IPS DF 19.7 (cell line): Measurements from ENCODE around the gene AKT1.

Experiments
- DNase-seq: peaks from one replicate; pipeline ENCODE4 v3.0.0-alpha.2; 2013; ENCODE audit warnings: low read depth, low spot score

AKT1 gene

GRCh38 chr14:104786091-104786586 is 9.4 kb downstream of the AKT1 start:
- no peak for DNase-seq

- DNase-seq: no peak
Observed at GRCh38 chr14:104785708-104786080, 9.9 kb downstream of the AKT1 start.

DNA sequence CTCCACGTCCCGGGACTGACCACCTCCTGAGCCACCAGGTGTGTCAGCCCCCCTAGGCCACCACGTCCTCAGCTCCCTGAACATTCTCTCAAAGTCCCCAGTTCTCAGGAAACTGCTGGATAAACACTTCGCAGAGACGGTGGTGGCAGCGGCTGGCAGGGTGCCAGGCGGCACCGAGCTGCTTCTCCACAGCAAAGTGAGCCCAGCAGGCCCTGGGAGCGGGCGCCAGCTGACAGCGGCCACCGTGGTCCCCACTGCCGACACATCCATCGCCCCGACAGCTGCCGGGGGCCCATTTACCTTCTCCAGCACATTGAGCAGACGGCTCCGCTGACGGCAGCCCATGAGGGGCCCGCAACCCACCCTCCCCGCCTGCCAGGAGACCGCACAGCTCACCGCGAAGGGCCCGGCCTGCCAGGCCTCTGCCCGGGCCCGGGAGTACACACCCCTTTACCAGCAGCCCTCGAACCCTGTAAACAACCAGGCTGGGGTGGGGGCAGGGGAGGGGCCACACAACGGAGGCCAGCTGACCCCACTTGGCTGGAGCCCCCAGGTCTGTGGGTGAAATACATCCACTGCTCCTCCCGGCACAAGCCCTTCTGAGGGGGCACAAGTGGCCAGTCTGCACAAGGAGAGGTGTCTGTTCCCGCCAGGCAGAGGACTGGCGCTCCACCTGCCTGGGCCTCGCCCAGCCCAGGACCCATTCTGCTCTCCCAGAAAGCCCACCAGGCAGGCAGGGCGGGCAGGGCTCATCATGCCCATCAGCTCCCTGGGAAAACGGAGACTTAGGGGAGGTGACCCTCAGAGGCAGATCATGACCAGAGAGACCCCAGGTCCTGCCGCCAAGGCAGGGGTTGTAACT is 10.5 kb downstream of the AKT1 start:
- no peak for DNase-seq

DNA sequence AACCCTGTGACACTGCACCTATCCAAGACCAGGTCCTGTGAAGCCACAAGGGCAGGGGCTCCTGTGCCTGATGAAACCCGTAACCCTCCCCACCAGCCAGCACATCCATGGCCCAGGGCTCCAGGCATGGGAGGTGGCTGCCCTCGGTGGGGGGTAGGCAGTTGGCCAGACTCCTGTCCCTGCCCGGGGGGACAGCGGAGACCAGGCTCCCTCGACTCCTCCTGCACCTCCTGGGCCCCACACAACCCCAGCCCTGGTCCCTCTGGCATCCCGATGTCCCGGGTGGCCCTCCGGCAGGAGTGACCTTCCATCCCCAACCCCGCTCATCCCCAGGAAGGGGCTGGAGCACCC is 11.4 kb downstream of the AKT1 start:
- no peak for DNase-seq

- no peak for DNase-seq
Observed at GRCh38 chr14:104783484-104784217, 11.9 kb downstream of the AKT1 start.

GRCh38 chr14:104782808-104783139 is 12.8 kb downstream of the AKT1 start:
- DNase-seq: no peak

- DNase-seq: no peak
Observed at GRCh38 chr14:104782086-104782807, 13.3 kb downstream of the AKT1 start.

DNA sequence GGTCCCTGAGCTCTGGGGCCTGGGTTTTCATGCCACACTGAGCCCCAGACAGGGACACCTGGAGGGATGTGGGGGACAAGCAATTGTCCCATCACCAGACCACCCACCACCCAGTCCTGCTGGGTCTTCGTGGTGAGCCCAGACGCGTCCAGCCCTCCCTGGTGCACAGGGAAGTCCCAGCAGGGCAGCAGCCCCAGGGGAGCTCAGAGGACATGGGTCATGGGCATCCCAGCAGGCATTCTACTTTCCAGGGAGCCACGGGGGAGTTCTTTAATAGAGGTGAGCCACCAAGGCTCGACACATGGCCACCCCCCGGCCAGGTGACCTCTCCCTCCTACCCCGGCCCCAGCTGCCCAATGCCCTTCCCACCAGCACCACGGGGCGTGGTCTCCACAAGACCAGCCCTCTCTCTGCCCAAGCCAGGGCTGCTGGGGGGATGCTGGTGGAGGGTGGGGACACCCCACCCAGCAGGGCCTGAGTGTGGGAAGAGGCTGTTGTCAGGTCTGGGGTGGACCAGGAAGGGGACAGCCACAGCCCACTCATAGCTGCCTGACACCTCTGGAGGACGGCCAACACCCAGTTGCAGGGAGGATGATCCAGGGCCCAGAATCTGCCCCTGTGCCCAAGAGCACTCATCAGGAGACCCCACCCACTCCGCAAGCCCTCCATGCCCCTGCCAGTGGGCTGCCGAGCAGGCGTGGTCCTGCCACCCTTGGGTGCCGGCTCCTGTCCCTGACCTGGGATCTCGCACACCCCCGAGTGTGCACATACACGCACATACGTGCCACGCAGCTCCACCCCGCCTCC is 14.1 kb downstream of the AKT1 start:
- DNase-seq: no peak

DNA sequence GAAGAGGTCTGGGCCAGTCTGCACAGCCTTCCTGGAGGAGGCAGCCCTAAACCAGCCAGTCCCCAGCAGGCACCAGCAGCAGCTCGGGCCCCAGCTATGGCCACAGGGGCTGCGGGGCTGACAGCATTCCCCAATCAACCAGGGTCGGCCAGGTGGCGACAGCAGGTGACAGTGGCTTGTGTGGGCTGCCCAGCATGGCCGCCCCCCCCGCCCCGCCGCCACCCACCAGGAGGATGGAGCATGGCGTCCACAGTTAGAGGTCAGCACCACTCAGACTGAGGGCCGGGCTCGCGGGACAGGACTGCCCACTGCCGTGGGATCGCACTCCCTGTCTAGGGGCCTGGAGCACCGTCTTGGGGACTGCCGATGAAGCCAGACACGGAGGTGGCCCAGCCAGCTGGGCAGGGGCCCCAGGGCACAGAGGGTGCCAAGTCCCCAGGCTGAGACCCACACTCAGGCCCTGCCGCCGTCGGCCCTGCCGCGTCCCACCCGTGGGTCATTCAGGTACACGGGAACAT is 15.0 kb downstream of the AKT1 start:
- DNase-seq: no peak

DNA sequence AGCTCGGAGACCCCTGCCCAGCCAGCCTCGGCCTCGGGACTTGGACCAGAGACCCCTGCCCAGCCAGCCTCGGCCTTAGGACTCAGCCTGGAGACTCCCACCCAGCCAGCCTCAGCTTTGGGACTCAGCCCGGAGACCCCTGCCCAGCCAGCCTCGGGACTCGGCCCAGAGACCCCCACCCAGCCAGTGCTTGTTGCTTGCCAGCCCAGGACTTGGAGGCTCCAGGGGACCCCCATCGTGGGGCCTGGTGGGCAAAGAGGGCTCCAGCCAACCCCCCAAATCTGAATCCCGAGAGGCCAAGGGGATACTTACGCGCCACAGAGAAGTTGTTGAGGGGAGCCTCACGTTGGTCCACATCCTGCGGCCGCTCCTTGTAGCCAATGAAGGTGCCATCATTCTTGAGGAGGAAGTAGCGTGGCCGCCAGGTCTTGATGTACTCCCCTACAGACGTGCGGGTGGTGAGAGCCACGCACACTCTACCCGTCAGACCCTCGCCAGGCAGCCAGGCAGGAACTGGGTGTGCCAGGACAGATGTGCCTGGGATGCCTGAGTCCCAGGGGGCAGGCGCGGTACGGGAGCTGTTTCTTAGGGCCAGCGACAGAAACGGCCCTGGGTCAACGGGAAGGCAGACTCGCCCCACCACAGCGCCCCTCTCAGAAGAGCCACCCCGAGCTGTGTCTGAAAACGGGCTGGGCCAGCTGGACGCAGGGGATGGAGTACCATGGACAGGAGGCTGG is 15.6 kb downstream of the AKT1 start:
- DNase-seq: no peak

DNA sequence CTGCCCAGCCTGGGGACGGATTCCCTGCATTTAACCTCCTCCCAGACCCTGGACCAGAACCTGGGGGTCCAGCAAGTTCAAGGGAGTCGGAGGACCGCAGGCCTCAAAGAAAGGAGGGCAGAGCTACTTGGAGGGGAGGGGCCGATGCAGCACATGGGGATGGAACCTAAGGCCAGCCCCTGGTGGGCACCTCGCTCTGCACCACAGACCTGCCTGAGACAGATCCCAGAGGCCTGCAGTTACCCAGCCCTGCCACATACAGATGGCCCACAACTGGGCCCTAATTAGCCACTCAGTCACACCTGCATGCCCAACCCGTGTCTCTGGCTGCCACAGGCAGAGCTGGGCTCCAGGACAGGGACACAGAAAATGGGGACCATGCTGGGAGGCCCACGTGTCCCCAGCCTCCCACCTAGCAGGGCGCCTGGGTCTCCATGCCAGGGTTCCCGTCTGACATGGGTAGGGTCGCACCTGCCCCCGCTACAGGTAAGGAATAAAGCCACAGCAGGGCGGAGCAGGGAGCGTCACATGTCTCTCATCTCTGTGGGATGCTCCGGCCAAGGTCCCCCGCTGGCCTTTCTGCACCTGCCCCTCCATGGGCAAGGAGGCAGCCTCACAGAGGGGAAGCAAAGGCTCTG is 16.7 kb downstream of the AKT1 start:
- DNase-seq: no peak

DNA sequence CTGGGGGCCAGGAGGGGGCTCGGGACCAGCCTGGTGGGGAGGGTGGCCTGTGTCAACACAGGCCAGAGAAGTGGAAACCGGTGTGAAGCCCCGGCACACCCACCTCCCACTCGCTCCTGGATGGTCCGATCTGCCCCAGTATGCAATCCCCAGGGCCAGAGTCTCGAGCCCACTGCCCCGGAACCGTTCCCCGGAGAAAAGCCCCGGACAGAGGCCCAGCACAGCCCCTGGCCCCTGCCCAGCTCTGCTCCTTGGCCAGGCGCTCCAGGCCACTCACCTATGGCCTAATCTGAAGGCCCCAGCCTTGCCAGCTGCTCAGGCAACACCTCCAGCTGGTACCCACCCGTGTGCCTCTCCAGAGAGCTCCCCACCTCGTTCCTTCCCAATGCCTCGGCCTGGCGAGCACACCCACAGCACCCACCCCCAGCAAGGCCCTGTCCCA is 17.7 kb downstream of the AKT1 start:
- no peak for DNase-seq

DNA sequence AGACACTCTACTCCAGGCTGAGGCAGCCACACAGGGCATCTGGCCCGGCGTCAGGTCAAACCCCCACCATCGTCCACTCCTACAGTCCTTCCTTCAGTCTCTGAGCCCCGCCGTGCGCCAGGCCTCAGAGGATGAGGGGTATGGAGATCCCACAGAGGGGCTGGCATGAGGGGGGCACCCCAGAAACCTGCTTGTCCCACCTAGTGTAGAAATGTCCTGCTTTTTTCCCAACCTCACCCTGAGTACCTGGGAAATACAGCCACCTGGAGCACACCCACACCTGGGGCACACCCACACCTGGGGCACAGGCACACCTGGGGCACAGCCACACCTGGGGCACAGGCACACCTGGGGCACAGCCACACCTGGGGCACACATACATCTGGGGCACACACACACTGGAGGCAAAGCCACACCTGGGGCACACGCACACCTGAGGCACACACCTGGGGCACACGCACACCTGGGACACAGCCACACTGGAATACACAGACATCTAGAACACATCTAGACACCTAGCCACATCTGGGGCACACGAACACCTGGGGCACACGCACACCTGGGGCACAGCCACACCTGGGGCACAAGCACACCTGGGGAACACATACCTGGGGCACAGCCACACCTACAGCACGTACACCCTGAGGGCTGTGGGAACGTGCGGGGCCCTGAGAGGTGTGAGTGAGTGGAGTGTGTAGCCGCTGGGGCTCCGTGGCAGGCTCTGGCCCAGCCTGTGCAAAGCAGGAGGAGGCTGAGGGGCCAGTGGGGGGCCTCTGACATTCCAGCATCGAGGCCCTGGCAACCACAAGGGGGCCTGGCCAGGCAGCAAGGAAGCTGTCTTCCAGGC is 18.4 kb downstream of the AKT1 start:
- no peak for DNase-seq

GRCh38 chr14:104776481-104776880 is 19.1 kb downstream of the AKT1 start:
- no peak for DNase-seq

DNA sequence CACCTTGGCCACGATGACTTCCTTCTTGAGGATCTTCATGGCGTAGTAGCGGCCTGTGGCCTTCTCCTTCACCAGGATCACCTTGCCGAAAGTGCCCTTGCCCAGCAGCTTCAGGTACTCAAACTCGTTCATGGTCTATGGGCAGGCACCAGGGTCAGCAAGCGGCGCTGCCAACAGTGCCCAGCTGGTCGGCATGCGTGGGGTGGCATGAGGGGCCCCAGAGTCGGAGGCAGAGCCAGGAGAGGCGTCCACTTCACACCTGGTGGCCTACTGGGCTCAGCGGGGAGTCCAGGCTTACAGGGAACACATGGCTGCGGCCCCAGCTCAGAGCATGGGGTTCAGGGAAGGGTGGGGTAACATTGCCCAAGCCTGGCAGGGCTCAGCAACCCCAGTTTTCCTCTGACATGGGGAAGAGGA is 20.5 kb downstream of the AKT1 start:
- DNase-seq: no peak

DNA sequence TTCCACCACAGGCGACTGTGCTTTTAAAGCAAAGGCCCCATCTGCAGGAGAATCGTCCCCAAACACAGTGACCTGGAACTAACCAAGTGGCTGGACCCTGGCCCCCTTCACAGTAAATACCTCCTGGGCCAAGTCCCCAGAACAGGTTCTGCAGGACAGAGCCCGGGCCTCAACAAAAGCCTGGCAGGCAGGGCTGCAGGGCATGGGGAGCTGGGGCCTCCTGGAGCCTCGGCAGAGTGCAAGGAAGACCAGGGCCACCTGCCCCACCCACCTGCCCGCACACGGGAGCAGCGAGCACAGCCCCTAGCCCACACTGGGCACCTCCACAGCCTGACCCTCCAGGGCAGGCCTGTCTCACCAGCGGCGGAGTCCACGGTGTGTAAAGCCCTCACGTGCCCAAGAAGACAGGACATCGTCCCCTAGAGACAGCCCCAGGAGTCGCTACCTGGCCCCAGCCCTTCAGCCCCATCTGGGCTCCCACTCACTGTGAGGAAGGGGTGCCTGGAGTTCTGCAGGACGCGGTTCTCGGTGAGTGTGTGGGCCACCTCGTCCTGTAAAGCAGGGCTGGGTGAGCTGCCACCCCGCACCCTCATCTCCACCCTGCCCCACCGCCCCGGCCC is 21.0 kb downstream of the AKT1 start:
- no peak for DNase-seq

GRCh38 chr14:104773505-104774452 is 21.8 kb downstream of the AKT1 start:
- DNase-seq: no peak
